Measurements from ENCODE around the gene PTGES2. TPM values are rescaled to one million over a fixed set of nuclear protein-coding genes. Genes with fewer than 3 reads are reported as not detected.

The PTGES2 gene
- total RNA-seq, result 10 to 100 TPM; 63.3 to 82.3 TPM

DNA sequence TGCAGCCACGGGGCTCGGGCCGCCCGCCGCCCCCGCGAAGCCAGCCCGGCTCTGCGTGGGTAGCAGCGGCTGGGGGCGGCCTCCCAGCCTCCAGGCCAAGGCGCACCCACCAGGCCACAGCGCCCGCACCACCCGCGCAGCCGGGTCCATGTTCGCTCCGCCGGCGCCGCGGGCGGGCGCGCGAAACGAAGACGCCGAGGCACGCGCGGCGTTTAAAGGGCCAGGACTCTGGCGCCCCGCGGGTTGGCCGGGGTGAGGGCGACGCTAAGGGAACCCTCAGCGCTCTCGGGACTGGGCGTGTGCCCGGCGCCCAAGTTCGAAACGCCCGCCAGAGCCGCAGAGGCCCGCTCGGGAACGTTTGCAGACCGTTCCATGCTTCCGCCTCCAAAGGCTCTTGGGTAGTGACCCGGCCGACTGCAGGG lies at the start of gene PTGES2:
Gene PTGES2 (minus strand): TSS at position 162 of the 422 bp plus-strand sequence. CDS start 12 bp downstream, at position 150.

DNA sequence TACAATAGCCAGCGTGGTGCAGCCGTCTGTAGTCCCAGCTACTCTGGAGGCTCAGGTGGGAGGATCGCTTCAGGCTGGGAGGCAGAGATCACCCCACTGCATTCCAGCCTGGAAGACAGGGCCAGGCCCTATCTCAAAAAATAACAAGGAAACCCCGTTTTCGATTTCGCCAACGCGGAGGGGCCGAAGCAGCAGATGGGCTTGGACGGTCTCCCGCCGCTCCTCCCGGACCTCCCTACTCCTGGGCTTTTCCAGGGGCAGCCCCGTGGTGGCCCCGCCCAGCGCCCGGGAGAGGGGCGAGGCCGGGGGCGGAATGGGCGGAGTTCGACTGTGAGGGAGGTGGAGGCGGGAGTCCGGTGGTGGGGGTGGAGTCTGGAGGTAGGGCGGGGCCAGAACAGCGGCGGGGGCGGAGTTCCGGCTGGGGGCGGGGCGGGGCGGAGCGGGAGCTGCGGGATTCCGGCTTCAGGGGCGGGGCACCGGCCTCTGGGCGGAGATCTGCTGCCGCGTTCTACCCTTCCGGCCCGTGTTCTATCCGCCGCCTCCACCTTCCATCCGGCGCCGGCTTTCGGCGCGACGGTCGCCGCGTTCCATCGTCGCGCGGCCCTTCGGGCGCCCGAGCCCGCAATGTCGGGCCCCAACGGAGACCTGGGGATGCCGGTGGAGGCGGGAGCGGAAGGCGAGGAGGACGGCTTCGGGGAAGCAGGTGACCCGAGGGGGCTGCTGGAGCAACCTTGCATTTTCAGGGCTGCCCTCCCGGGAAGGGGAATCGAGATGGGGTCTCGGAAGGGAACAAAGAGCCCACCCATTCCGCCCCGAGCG lies 32.5 kb upstream of the PTGES2 start, which contains the start of gene BBLN:
Gene BBLN (plus strand): TSS at position 482 of the 819 bp plus-strand sequence. CDS start 143 bp downstream, at position 625.

DNA sequence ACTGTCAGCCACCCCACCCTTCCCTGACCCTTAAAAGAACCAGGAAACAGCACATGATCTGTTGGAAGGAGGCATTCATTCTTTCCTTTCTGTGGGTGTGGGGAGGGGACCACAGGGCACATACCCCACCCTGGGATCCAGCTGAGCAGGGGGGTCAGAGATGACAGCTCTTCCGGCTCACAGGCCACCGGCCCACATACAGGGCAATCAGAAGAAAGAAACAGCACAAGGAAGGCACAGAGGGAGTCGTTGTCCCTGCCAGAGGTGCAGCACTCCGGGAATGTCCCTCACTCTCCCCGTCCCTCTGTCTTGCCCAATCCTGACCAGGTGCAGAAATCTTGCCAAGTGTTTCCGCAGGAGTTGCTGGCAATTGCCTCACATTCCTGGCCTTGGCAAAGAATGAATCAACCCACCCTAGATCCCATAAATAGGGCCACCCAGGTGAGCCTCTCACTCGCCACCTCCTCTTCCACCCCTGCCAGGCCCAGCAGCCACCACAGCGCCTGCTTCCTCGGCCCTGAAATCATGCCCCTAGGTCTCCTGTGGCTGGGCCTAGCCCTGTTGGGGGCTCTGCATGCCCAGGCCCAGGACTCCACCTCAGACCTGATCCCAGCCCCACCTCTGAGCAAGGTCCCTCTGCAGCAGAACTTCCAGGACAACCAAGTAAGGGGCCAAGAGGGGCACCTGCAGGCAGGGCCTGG lies 21.6 kb upstream of the PTGES2 start, which contains the start of gene LCN2:
Gene LCN2 (plus strand): TSS at position 453 of the 701 bp plus-strand sequence. CDS start 73 bp downstream, at position 526.

Other genes starting within 250 kb of the PTGES2 start
- gene ST6GALNAC6, start 228.1 kb downstream of the PTGES2 start, total RNA-seq, result 10 to 100 TPM; 13.0 to 14.8 TPM
- gene ST6GALNAC4, start 210.7 kb downstream of the PTGES2 start, total RNA-seq, result 1 to 10 TPM; 5.2 to 8.3 TPM
- under 1 TPM; 0.33 to 0.34 TPM for gene PIP5KL1, start 197.0 kb downstream of the PTGES2 start, total RNA-seq
- 10 to 100 TPM; 12.0 to 18.3 TPM for gene DPM2, start 189.9 kb downstream of the PTGES2 start, total RNA-seq
- 10 to 100 TPM in 1 of 2 donors, 1 to 10 TPM in 1; 7.3 to 27.5 TPM for gene EEIG1, start 146.7 kb downstream of the PTGES2 start, total RNA-seq
- gene NAIF1, start 60.4 kb downstream of the PTGES2 start, total RNA-seq, result 1 to 10 TPM; 5.9 to 7.3 TPM
- gene SLC25A25, start 59.5 kb downstream of the PTGES2 start, total RNA-seq, result 10 to 100 TPM; 22.0 to 31.0 TPM
- not detected for gene LCN2, start 21.7 kb upstream of the PTGES2 start, total RNA-seq
- gene BBLN, start 32.5 kb upstream of the PTGES2 start, total RNA-seq, result 10 to 100 TPM; 13.7 to 41.6 TPM
- 10 to 100 TPM; 28.2 to 30.6 TPM for gene CIZ1, start 63.8 kb upstream of the PTGES2 start, total RNA-seq
- gene DNM1, start 75.7 kb upstream of the PTGES2 start, total RNA-seq, result under 1 TPM; 0.67 to 0.69 TPM
- 10 to 100 TPM; 43.3 to 52.3 TPM for gene GOLGA2, start 148.3 kb upstream of the PTGES2 start, total RNA-seq
- gene SWI5, start 148.5 kb upstream of the PTGES2 start, total RNA-seq, result 10 to 100 TPM; 13.4 to 19.3 TPM
- 10 to 100 TPM; 22.4 to 30.0 TPM for gene TRUB2, start 194.7 kb upstream of the PTGES2 start, total RNA-seq
- gene COQ4, start 195.1 kb upstream of the PTGES2 start, total RNA-seq, result 10 to 100 TPM; 43.3 to 49.9 TPM
- 10 to 100 TPM; 39.6 to 49.0 TPM for gene SLC27A4, start 212.8 kb upstream of the PTGES2 start, total RNA-seq
- gene URM1, start 243.6 kb upstream of the PTGES2 start, total RNA-seq, result 10 to 100 TPM; 33.7 to 41.6 TPM